ENCODE measurements around the gene CAMK2D.

The CAMK2D gene

DNA sequence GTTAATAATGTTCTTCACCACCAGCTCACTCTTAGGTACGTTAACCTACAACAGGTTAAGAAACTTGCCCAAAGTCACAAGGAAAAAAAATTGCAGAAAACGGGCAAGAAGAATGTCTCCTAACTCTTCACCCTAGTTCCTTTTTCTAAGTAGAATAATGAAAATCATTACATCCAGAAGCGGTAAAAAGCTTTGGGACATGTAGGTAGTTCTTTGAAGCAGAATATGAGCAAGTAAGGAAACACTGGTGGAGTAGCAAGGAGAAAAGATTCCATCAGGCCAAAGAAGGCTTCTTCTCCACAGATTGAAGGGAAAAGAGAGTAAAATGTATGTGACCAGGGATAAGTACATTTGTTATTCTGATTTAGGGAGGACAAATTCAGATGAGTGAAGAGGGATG is 4.1 kb downstream of the CAMK2D start:
- no peak for TF ChIP-seq GATA1 (IDR thresholded peaks at IDR 0.05; ENCODE audit: low read depth, low read length)
- TF ChIP-seq POLR2A (IDR thresholded peaks at IDR 0.05; ENCODE audit: low read length), result no peak
- DNase-seq, result no peak

GRCh38 chr4:113756005-113756410 is 5.5 kb downstream of the CAMK2D start:
- DNase-seq, result no peak
- TF ChIP-seq POLR2A (IDR thresholded peaks at IDR 0.05; ENCODE audit: low read length) (no peak), GATA1 (IDR thresholded peaks at IDR 0.05; ENCODE audit: low read depth, low read length) (no peak)

GRCh38 chr4:113750734-113751133 is 10.8 kb downstream of the CAMK2D start:
- no peak for DNase-seq

GRCh38 chr4:113750296-113750695 is 11.2 kb downstream of the CAMK2D start:
- no peak for TF ChIP-seq GATA1 (IDR thresholded peaks at IDR 0.05; ENCODE audit: low read depth, low read length)
- no peak for TF ChIP-seq POLR2A (IDR thresholded peaks at IDR 0.05; ENCODE audit: low read length)
- no peak for DNase-seq

More at GRCh38 chr4:113750734-113751133, 10.8 kb downstream of the CAMK2D start:
- TF ChIP-seq POLR2A (IDR thresholded peaks at IDR 0.05; ENCODE audit: low read length), result no peak
- TF ChIP-seq GATA1 (IDR thresholded peaks at IDR 0.05; ENCODE audit: low read depth, low read length), result no peak

- TF ChIP-seq GATA1 (IDR thresholded peaks at IDR 0.05; ENCODE audit: low read depth, low read length) (no peak), POLR2A (IDR thresholded peaks at IDR 0.05; ENCODE audit: low read length) (no peak)
- DNase-seq, result no peak
These were observed 12.4 kb downstream of the CAMK2D start for GRCh38 chr4:113749178-113749577.

DNA sequence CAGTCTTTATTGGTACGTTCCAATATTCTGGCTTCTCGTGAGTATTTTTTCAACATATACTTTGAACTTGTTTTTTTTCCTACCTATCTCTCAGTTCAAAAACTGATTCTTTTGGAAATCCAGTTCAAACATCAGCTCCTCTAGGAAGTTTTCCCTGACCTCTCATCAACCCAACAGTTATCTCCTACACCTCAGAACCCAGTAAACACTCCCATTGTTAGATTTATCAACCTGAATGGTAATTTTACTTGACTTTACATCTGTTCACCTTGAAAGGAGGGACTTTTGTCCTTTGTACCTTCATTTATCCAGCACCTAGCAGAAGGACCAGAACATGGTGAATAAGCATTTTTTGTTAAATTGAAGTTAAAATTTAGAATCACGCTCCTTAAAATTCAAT is 13.6 kb downstream of the CAMK2D start:
- no peak for TF ChIP-seq GATA1 (IDR thresholded peaks at IDR 0.05; ENCODE audit: low read depth, low read length)
- no peak for DNase-seq

DNA sequence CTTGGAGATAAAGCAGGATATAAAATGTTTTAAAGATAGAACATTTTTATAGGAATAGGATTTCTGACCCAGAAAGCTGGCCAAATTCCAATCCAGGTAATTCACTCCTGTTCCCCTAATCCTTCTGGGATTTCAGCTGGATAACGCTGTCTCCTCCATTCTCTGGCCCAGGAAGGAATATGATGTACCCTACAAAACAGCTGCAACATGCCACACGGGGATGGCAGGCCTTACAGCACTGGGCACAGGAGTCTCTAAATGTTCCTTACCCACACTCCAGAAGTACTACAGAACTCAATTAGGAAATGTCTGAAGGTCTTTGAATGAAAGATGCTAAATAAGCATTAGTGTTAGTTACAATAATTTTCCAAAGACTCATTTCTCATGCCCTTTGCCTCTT is 15.8 kb downstream of the CAMK2D start:
- TF ChIP-seq GATA1 (IDR thresholded peaks at IDR 0.05; ENCODE audit: low read depth, low read length) (no peak), POLR2A (IDR thresholded peaks at IDR 0.05; ENCODE audit: low read length) (no peak)
- DNase-seq, result no peak

DNA sequence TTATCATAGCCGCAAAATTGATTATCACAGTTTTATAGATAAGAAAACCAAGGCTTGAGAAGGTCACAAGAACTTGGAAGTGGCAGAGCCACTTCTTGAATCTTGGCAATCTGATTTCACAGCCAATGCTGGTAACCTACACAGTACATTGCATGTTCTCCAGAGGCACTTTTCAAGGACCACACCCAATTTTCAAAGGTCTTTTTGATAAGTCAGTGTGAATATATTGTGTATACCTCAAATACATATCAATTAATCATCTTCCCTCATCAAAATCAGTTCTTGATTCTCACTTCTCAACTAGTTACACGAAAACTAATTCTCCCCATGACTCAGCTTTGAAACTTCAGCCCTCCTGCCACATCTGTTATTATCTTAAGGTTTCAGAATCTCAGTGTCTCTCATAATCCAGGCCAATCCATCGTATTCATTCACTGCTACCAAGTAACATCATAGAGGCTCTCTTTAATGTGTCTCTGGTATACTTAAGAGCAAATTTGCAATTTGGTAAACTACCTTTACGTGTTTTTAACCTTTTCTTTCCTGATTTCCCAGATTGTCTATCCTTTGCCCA is 16.8 kb downstream of the CAMK2D start:
- TF ChIP-seq POLR2A (IDR thresholded peaks at IDR 0.05; ENCODE audit: low read length), result no peak
- no peak for TF ChIP-seq GATA1 (IDR thresholded peaks at IDR 0.05; ENCODE audit: low read depth, low read length)
- DNase-seq, result no peak

GRCh38 chr4:113743690-113744089 is 17.8 kb downstream of the CAMK2D start:
- no peak for DNase-seq
- no peak for TF ChIP-seq POLR2A (IDR thresholded peaks at IDR 0.05; ENCODE audit: low read length)
- no peak for TF ChIP-seq GATA1 (IDR thresholded peaks at IDR 0.05; ENCODE audit: low read depth, low read length)

GRCh38 chr4:113742643-113743042 is 18.9 kb downstream of the CAMK2D start:
- no peak for TF ChIP-seq GATA1 (IDR thresholded peaks at IDR 0.05; ENCODE audit: low read depth, low read length)
- no peak for TF ChIP-seq POLR2A (IDR thresholded peaks at IDR 0.05; ENCODE audit: low read length)
- no peak for DNase-seq

GRCh38 chr4:113741956-113742355 is 19.6 kb downstream of the CAMK2D start:
- DNase-seq, result no peak
- no peak for TF ChIP-seq POLR2A (IDR thresholded peaks at IDR 0.05; ENCODE audit: low read length)
- no peak for TF ChIP-seq GATA1 (IDR thresholded peaks at IDR 0.05; ENCODE audit: low read depth, low read length)

- TF ChIP-seq POLR2A (IDR thresholded peaks at IDR 0.05; ENCODE audit: low read length), result no peak
- no peak for TF ChIP-seq GATA1 (IDR thresholded peaks at IDR 0.05; ENCODE audit: low read depth, low read length)
- DNase-seq, result no peak
These were observed 20.6 kb downstream of the CAMK2D start for GRCh38 chr4:113740857-113741379.

DNA sequence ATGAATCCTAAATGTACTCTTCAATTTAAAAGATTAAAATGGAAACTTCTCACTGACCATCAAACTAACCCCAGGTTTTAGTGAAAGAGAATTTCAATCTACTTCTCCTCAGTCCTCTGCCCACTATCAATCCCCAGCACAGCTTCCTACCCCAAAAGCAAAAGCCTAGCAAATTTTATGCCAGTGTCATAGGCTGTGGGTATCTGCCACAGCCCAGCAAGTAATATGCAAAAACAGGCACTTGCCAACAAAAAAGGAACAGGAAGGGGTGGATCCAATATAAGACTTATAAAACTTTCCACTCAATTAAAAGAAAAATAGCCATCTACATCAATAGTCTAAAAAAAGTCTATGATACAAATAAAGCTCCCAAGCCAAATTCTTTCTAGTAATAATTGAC is 22.3 kb downstream of the CAMK2D start:
- no peak for DNase-seq
- no peak for TF ChIP-seq POLR2A (IDR thresholded peaks at IDR 0.05; ENCODE audit: low read length)
- no peak for TF ChIP-seq GATA1 (IDR thresholded peaks at IDR 0.05; ENCODE audit: low read depth, low read length)

DNA sequence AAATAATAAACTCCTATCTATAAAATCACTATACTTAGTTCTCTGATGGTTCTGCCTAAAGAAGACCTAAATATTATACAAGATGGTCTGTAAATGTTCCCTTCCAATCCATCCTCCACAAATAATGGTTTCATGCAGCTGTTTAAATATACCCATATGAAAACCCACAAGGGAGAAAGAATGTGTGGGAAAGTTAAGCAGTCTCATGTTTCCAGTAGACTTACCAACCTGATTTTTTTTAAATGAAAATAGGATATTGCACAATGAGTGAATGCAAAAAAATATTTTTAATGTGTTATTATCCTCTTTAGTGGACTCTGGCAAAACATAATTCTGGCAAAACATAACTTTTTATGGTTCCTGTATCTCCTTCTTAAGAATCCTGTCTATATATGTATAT is 23.3 kb downstream of the CAMK2D start:
- TF ChIP-seq POLR2A (IDR thresholded peaks at IDR 0.05; ENCODE audit: low read length) (no peak), GATA1 (IDR thresholded peaks at IDR 0.05; ENCODE audit: low read depth, low read length) (no peak)
- no peak for DNase-seq

- DNase-seq, result no peak
- TF ChIP-seq GATA1 (IDR thresholded peaks at IDR 0.05; ENCODE audit: low read depth, low read length), result no peak
- TF ChIP-seq POLR2A (IDR thresholded peaks at IDR 0.05; ENCODE audit: low read length), result no peak
These were observed 27.9 kb downstream of the CAMK2D start for GRCh38 chr4:113733685-113734084.

Measured in erythroblast (primary cell).